GM23338 (cell line): ENCODE measurements around the gene ZNF562. TPM values are rescaled to one million over a fixed set of nuclear protein-coding genes. Genes with fewer than 3 reads are reported as not detected.

ENCODE experiments used
- ATAC-seq: fragments of 200-7000 bp; cut with Tn5 transposase; 3 replicates; pipeline ENCODE4 v1.9.1; 2020
- DNase-seq: peaks from one replicate; pipeline ENCODE4 v3.0.0-alpha.2; 2015; ENCODE audit warnings: low spot score
- H2AFZ ChIP-seq: fragments of 200-600 bp; sonication (generic); 2 replicates; pipeline ENCODE4 v1.8.0; 2016; ENCODE audit warnings: antibody characterized with exemption, mild to moderate bottlenecking, moderate library complexity
- H3F3A ChIP-seq: fragments of 200-600 bp; sonication (generic); replicated peaks from 2 replicates; pipeline ENCODE4 v1.8.0; 2017; ENCODE audit warnings: antibody characterized with exemption, mixed run types, low read depth
- H3K27ac ChIP-seq: fragments of 200-600 bp; sonication (generic); 2 replicates; pipeline ENCODE4 v1.6.1; 2016; ENCODE audit warnings: low read depth
- H3K27me3 ChIP-seq: fragments of 200-600 bp; sonication (generic); 2 replicates; pipeline ENCODE4 v1.8.0; 2016; ENCODE audit warnings: mild to moderate bottlenecking, mixed run types, moderate library complexity; ENCODE audit not compliant: insufficient read depth
- H3K36me3 ChIP-seq: fragments of 200-600 bp; sonication (generic); 2 replicates; pipeline ENCODE4 v1.8.0; 2016; ENCODE audit warnings: mild to moderate bottlenecking; ENCODE audit not compliant: insufficient read depth
- H3K4me1 ChIP-seq: fragments of 200-600 bp; sonication (generic); 2 replicates; pipeline ENCODE4 v1.8.0; 2016; ENCODE audit warnings: mild to moderate bottlenecking, moderate library complexity; ENCODE audit not compliant: insufficient read depth
- H3K4me2 ChIP-seq: fragments of 200-600 bp; sonication (generic); 2 replicates; pipeline ENCODE4 v1.7.1; 2017; ENCODE audit warnings: mixed run types
- H3K4me3 ChIP-seq: fragments of 200-600 bp; sonication (generic); 2 replicates; pipeline ENCODE4 v1.6.1; 2016; ENCODE audit warnings: mixed run types
- H3K79me2 ChIP-seq: fragments of 200-600 bp; sonication (generic); replicated peaks from 2 replicates; pipeline ENCODE4 v1.8.0; 2017; ENCODE audit warnings: mild to moderate bottlenecking; ENCODE audit not compliant: insufficient read depth
- H3K9me2 ChIP-seq: fragments of 200-600 bp; sonication (generic); 2 replicates; pipeline ENCODE4 v1.8.0; 2017; ENCODE audit not compliant: insufficient read depth
- H4K20me1 ChIP-seq: fragments of 200-600 bp; sonication (generic); replicated peaks from 2 replicates; pipeline ENCODE4 v1.8.0; 2017; ENCODE audit warnings: mild to moderate bottlenecking; ENCODE audit not compliant: insufficient read depth
- H3K27ac Mint-ChIP-seq: 2 replicates; pipeline ENCODE4 v1.8.0; 2020; ENCODE audit warnings: inconsistent platforms, mild to moderate bottlenecking, moderate library complexity, mixed read lengths
- H3K27me3 Mint-ChIP-seq: 3 replicates; pipeline ENCODE4 v1.8.0; 2022; ENCODE audit warnings: low read depth, mild to moderate bottlenecking, moderate library complexity, mixed read lengths, inconsistent platforms; ENCODE audit not compliant: insufficient read depth, poor library complexity
- H3K36me3 Mint-ChIP-seq: 3 replicates; pipeline ENCODE4 v1.8.0; 2021; ENCODE audit warnings: low read depth, mild to moderate bottlenecking, inconsistent platforms, moderate library complexity, mixed read lengths
- H3K4me1 Mint-ChIP-seq: 3 replicates; pipeline ENCODE4 v1.8.0; 2020; ENCODE audit warnings: mild to moderate bottlenecking, inconsistent platforms, mixed read lengths
- H3K4me3 Mint-ChIP-seq: 3 replicates; pipeline ENCODE4 v1.8.0; 2021; ENCODE audit warnings: moderate library complexity, mild to moderate bottlenecking, inconsistent platforms, mixed read lengths
- H3K9me3 Mint-ChIP-seq: 3 replicates; pipeline ENCODE4 v1.8.0; 2020; ENCODE audit warnings: moderate library complexity, mild to moderate bottlenecking, inconsistent platforms, mixed read lengths
- CTCF ChIP-seq, 2 experiments: fragments of 200-600 bp in 1 of 2; sonication (generic) in 1 of 2; conservative IDR thresholded peaks; 2 replicates each; pipeline versions ENCODE4 v1.5.1 to v1.6.1; 2016 to 2017; ENCODE audit warnings: antibody characterized with exemption in 2 of 2, low read depth in 2 of 2, mild to moderate bottlenecking in 2 of 2, moderate library complexity in 1 of 2
- ETS1 ChIP-seq: IDR thresholded peaks from 2 replicates; pipeline ENCODE4 v1.6.1; 2016; ENCODE audit warnings: antibody characterized with exemption
- EZH2phosphoT487 ChIP-seq: fragments of 200-600 bp; sonication (generic); IDR thresholded peaks from one replicate; pipeline ENCODE4 v1.8.1; 2018; ENCODE audit warnings: antibody characterized with exemption; ENCODE audit not compliant: unreplicated experiment
- NANOG ChIP-seq: IDR thresholded peaks from 2 replicates; pipeline ENCODE4 v1.6.1; 2016; ENCODE audit warnings: antibody characterized with exemption, borderline replicate concordance
- POLR2AphosphoS5 ChIP-seq: IDR thresholded peaks from 2 replicates; pipeline ENCODE4 v1.6.1; 2016; ENCODE audit warnings: antibody characterized with exemption, low read depth
- REST ChIP-seq: IDR thresholded peaks from one replicate; pipeline ENCODE4 v1.6.1; 2018; ENCODE audit warnings: antibody characterized with exemption; ENCODE audit not compliant: unreplicated experiment
- ZNF331 ChIP-seq: fragments of 250-450 bp; sonication (Bioruptor Pico); IDR thresholded peaks from 2 replicates; pipeline ENCODE4 v1.5.0; 2020; ENCODE audit warnings: low read depth, mild to moderate bottlenecking, moderate library complexity
- ZNF462 ChIP-seq: fragments of 250-450 bp; sonication (Bioruptor Pico); IDR thresholded peaks from 2 replicates; pipeline ENCODE4 v1.5.0; 2020; ENCODE audit warnings: mild to moderate bottlenecking, moderate library complexity
- polyA plus RNA-seq: library from polyadenylated mRNA; unstranded; fragments of >200 nt; fragmentation: Nextera tagmentation; extraction: Ambion mirVana; gene quantifications from 2 replicates; pipeline ENCODE4 v1.2.1, GENCODE V29; 2016
- total RNA-seq: library from RNA; depleted of rRNA; stranded (reverse); fragments of >200 nt; shearing (Covaris generic); gene quantifications from 2 replicates; pipeline ENCODE4 v1.2.3, GENCODE V29; 2014

The ZNF562 gene
- total and polyA plus RNA-seq, 2 experiments from 2014 or later: 15.6 to 68.8 TPM

- peak overlapping the region; percentile 100 for H3K27ac Mint-ChIP-seq
- H3K36me3 Mint-ChIP-seq: peaks cover 56% of the 10 kb centered on the region
- H3K27me3 ChIP-seq: no peaks in the 10 kb centered on the region
- H4K20me1 ChIP-seq: no peaks in the 10 kb centered on the region; the same call in 1 of the 2 replicates
- no peaks in the 10 kb centered on the region for H3F3A ChIP-seq
- peak overlapping the region; percentile 83; the same call in 1 of the 2 replicates for H2AFZ ChIP-seq
- peak overlapping the region; percentile 100 for H3K4me3 ChIP-seq
- H3K36me3 ChIP-seq: peaks cover 36% of the 10 kb centered on the region
- DNase-seq: no peak
- TF ChIP-seq ETS1: no peak
- no peak for TF ChIP-seq NANOG
- TF ChIP-seq ZNF331 (CRISPR knock-in tag): no peak
- H3K4me1 Mint-ChIP-seq: peaks cover 11% of the 10 kb centered on the region
- no peaks in the 10 kb centered on the region for H3K9me2 ChIP-seq
- peak overlapping the region; percentile 99 for H3K4me2 ChIP-seq
- no peak for ATAC-seq
- H3K27me3 Mint-ChIP-seq: peaks cover 16% of the 10 kb centered on the region
- H3K4me1 ChIP-seq: peaks cover 16% of the 10 kb centered on the region
- peaks cover 10% of the 10 kb centered on the region; the same call in 2 of the 3 replicates for H3K9me3 Mint-ChIP-seq
- H3K79me2 ChIP-seq: peaks cover 33% of the 10 kb centered on the region
- peak overlapping the region; percentile 100 for H3K4me3 Mint-ChIP-seq
- H3K27ac ChIP-seq: peak overlapping the region; percentile 99
Observed at GRCh38 chr19:9620842-9621155, 54.1 kb downstream of the ZNF562 start.

GRCh38 chr19:9615844-9616243 lies 59.1 kb downstream of the ZNF562 start:
- H3K4me1 Mint-ChIP-seq: no peaks in the 10 kb centered on the region
- H3K27ac Mint-ChIP-seq: no peak overlapping the region
- H3K4me2 ChIP-seq: no peak overlapping the region
- H3K4me3 Mint-ChIP-seq: no peak overlapping the region
- H4K20me1 ChIP-seq: no peaks in the 10 kb centered on the region; the same call in 1 of the 2 replicates
- H3K79me2 ChIP-seq: peaks cover 25% of the 10 kb centered on the region
- H3K27ac ChIP-seq: no peak overlapping the region
- H3F3A ChIP-seq: no peaks in the 10 kb centered on the region
- H3K27me3 ChIP-seq: no peaks in the 10 kb centered on the region
- no peak for TF ChIP-seq ZNF462
- TF ChIP-seq CTCF (conservative IDR thresholded peaks at IDR 0.05; ENCODE audit: low read depth in 2 of 2): no peak
- no peak for TF ChIP-seq POLR2AphosphoS5
- no peak for TF ChIP-seq NANOG
- TF ChIP-seq EZH2phosphoT487: no peak
- TF ChIP-seq REST: no peak
- peaks cover 92% of the 10 kb centered on the region for H3K36me3 Mint-ChIP-seq
- H3K4me1 ChIP-seq: peaks cover 7% of the 10 kb centered on the region
- peaks cover 85% of the 10 kb centered on the region for H3K36me3 ChIP-seq
- H2AFZ ChIP-seq: no peak overlapping the region
- ATAC-seq (no peak), DNase-seq (no peak)
- H3K27me3 Mint-ChIP-seq: peaks cover 8% of the 10 kb centered on the region
- H3K4me3 ChIP-seq: no peak overlapping the region
- H3K9me2 ChIP-seq: no peaks in the 10 kb centered on the region
- H3K9me3 Mint-ChIP-seq: peaks cover 30% of the 10 kb centered on the region
